GM20000 (cell line): ENCODE data around the gene SETX.

Source experiments
- DNase-seq: peaks from one replicate; pipeline ENCODE4 v3.0.0; 2012; ENCODE audit warnings: low spot score
- CTCF ChIP-seq: IDR thresholded peaks from 2 replicates; pipeline ENCODE4 v1.5.1; 2012; ENCODE audit warnings: mild to moderate bottlenecking, control low read depth; ENCODE audit errors: extremely low read depth, missing control alignments

The SETX gene

GRCh38 chr9:132328580-132328979 lies 26.2 kb downstream of the SETX start:
- no peak for TF ChIP-seq CTCF
- DNase-seq: no peak

- no peak for TF ChIP-seq CTCF
Measured at GRCh38 chr9:132327537-132327936, 27.2 kb downstream of the SETX start.

GRCh38 chr9:132324425-132324824 lies 30.4 kb downstream of the SETX start:
- TF ChIP-seq CTCF: no peak
- DNase-seq: no peak

More at GRCh38 chr9:132327537-132327936, 27.2 kb downstream of the SETX start:
- no peak for DNase-seq

GRCh38 chr9:132319421-132320110 lies 35.2 kb downstream of the SETX start:
- TF ChIP-seq CTCF: no peak
- no peak for DNase-seq

GRCh38 chr9:132312873-132313272 lies 41.9 kb downstream of the SETX start:
- TF ChIP-seq CTCF: no peak

GRCh38 chr9:132312426-132312825 lies 42.4 kb downstream of the SETX start:
- DNase-seq: no peak
- TF ChIP-seq CTCF: no peak

More at GRCh38 chr9:132312873-132313272, 41.9 kb downstream of the SETX start:
- DNase-seq: no peak

GRCh38 chr9:132311978-132312377 lies 42.8 kb downstream of the SETX start:
- no peak for TF ChIP-seq CTCF
- no peak for DNase-seq
